GM21423 (cell line): ENCODE data around the gene GNAQ.

Experiments
- ATAC-seq: cut with Tn5 transposase; IDR thresholded peaks from one replicate; pipeline ENCODE4 v1.9.1; 2021; ENCODE audit warnings: mild to moderate bottlenecking, moderate library complexity; ENCODE audit not compliant: unreplicated experiment

The GNAQ gene

DNA sequence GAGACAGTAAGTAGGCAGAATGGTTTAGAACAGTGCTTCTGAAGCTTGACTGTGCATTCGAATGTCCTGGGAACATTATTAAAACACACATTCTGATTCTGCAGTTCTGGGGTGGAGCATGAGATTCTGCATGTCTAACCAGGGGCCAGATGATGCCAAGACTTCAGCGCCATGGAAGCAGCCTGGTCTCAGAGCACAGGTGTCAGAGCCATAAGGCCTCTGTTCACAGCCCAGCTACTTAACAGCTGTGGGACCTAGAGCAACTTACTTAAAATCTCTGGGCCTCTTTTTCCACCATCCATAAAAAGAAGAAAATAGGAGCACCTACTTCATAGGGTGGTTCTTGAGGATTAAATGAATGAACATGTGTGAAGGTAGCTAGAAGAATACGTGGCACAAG, 84.0 kb downstream of the GNAQ start:
- ATAC-seq: no peak

DNA sequence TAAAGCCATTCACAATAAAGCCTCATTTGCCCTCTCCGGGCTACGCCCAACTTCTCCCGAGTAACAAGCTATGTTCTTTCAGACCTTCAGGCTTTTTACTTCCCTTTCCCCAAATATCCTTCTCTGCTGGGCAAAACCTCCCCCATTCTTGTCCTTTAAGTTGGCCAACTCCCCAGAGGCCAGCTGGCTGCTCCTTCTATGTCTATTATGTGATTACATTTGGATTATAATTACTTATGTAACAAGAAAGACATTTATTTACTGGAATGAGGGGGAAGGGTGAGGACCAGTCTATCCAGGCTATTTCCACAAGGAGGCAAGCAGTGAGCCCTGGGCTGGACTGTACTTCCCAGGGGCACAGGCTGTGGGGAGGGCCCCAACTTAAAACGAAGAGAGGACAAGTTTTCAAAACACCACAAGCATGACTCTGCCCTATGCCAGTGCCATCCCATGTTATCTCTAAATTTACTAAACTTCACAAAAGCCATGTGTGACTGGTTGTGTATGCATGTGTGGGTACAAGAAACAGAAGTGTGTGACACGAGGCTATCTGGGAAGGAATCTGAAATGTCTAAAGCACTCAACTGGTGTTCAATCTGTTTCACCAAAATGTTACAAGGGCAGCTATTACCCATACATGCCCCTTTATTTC, 84.5 kb downstream of the GNAQ start:
- ATAC-seq: no peak

DNA sequence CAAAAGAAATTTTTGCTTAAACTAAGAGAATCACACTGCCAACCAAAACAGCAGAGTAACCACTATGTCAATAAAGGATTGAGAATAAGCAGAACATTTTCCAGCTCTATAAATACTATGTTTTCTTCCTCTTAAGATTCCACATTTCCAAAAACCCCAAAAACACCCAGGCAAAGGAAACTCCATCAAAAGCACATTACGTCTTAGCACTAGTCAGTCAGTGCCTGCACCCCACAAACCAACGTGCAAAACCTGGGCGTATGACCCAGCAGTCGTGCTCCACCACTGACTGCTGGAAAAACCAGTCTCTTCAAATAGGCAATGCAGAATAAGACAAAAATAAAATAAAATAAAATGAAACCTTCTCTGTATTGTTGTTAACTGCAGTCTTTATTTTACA, 85.3 kb downstream of the GNAQ start:
- no peak for ATAC-seq

DNA sequence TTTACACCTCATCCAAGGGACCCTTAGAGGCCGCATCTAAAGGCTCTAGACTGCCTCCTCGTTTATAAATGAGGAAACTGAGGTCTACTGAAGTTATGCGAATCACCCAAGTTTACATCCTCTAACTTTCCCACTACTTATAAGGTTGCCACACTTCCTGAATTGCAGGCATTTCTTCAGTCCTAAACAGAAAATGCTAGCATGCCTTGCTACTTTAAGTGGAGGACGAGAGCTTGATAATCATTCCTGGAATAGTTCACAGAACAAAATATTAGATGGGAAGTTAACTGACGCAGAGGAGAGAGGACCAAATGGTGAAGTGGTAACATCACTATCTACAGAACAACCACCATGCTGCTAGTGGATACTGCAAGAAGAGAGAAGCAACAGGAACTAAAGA, 85.8 kb downstream of the GNAQ start:
- ATAC-seq: no peak

DNA sequence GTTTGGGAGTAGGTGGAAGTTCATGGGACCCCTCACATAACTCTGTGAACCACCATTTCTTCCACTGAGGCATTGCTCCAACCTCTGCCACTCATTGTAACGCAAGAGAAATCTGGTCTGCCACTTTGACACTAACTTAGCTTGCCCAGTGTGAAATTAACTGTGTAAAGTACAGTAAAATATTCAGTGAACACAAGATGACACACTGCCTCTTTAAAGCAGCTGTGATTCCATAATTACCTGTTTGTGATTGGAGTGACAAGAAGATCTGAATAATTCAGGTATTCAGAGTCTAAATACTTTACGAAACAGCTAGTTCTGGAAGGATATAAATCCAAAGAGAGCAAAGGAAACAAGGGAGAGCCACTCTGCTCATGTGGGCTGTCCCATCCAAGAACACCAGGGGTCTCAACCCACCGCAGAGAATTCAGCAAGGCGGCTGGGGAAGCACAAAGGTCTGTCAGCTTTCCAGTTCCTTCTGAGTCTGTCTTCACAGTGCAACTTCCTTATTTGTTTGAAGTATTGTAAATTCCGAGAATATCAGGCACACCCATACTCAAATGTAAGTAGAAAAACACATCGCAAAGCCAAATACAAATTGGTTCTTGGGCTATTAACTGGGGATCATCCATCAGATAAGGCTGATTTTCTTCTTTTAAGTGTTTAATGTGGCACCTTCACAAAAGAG, 86.9 kb downstream of the GNAQ start:
- ATAC-seq: no peak

DNA sequence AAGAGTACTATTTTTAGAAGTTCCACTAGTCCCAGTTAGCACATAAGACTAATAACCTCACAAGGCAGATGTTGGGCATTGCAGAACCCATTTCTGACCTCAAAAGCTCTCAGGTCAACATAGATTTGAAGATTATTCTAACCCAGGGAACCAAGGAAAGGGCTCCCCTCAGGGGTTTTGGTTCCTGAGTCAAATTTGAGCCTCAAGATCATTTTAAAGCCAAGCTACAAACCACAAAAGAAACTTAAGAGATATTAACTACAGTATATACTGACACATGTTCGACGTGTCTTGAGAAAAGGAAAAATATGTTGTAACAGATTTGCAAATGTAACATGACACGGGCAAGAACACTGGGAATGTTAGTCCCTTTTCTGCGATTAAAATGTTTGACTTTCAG, 88.6 kb downstream of the GNAQ start:
- no peak for ATAC-seq

DNA sequence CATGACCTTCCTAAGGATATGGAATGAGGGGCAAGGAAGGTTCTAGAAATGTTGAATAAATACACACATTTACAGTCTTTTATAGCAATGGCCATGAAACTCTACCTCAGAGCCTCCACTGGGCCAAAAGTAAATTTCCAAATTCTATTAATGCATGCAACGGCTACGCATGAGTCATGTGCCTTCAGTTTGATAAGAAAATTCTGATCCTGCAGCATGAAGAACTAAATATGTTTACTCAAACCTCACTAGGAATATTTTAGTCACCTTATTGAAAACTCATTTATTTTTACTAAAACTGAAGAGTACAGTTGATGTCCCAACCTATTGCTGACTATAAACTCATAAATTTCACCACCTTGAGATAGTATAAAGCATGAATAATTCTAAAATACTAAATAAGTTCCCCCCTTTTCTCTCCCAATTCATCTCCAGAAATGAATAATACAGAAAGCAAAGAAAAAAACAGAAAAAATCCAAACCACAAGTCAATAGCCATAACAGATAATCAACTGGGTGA, 92.4 kb downstream of the GNAQ start:
- no peak for ATAC-seq

DNA sequence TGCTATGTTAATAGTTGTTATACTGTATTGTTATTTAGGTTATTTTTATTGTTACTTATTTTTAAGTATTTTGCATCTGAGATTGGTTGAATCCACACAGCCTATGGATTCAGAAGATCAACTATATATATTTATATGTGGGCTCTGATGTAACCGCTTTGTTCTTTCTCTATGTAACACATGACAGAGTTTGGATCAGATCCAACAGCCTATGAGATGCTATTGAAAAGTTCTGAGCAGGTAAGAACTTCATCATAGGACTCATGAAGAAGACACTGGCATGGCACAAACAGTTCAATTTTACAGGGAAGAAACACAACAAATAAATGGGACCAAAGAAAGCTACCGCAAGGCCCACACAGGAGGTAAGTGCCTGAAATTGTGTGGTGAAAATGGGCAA, 93.4 kb downstream of the GNAQ start:
- no peak for ATAC-seq

DNA sequence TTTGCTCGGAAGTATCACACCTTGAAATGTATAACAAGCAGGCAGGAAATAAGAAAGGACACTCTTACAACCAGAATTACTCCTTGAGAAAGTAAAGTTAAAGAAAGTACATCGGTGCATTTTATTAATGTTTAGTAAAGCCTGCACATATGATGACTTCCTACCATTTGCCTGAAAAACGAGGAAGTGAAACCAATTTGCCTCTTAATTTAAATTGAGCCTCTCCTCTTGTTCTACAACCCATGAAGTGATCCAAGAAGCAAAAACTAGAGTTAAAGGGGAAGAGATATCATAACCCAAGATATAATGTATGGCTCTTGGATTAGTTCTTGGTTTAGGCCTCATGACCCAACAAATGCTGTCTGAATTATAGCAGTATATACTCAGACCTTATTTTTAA, 95.6 kb downstream of the GNAQ start:
- ATAC-seq: no peak

DNA sequence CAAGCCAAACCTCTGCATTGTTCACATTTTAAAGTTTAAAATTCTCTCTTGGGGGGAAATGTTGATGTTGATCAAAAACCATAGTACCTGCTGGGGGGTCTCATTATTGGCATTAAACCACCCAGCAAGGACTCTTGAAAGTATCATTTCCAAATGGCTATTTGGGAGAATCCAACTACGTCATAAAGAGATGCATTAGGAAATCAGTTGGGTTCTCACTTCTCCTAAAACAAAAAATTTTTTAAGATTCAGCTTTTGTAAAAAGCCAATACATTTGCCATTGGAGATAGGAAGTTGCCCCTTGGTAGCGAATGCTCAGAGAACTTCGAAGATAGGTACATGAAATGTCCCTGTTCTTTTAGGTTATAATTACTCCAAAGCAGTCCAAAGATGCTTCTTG, 96.4 kb downstream of the GNAQ start:
- no peak for ATAC-seq

DNA sequence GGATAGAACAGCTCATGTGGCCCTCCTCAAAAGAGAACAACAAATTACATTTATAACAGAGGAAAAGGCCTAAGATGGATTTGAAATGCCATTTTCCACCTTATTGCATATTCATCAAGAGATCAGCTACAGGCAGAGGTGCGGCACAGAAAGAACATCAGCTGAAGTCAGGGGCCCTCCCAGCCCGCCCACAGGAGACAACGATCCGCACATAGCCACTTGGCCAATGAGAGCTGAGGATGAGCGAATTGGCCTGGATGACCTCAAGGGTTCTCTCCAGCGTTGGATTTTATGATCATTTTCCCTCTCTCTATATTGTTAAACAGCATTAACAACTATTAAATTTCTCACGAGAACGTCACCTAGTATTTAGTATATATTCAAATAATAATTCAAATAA, 97.6 kb downstream of the GNAQ start:
- ATAC-seq: no peak

DNA sequence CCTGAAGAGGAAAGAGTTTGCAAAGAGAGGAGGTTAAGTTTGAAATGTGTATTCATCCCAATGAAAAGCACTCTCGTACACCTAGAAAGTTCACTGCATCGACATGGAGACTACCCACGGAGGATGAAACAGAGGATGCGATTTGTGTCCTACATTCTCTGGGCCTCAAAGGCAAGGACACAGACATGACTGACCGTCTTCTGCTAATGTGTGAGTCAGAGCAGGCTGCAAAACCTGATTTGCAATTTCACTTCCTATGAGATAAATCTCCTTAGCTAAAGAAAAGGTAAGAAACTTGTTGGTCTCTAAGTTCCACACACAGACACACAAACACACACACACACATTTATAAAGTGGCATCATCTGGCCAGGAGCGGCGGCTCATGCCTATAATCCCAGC, 98.6 kb downstream of the GNAQ start:
- no peak for ATAC-seq

DNA sequence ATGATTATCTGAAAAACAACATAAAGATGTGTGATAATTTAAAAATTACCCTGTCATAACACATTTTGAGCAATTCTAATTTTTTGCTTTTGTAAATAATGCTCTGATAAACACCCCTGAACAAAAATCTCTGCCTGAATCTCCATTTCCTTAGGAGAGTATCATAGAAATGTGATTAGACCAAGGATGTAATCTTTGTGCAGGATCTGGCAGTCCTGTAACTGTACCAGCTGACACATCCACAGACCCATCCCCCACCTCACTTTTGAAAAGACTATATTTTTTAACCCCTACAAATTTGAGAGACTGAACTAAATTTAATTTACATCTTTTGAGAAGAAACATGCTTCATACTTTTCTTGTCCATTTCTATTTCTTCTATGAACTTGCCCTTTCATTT, 101.7 kb downstream of the GNAQ start:
- no peak for ATAC-seq

DNA sequence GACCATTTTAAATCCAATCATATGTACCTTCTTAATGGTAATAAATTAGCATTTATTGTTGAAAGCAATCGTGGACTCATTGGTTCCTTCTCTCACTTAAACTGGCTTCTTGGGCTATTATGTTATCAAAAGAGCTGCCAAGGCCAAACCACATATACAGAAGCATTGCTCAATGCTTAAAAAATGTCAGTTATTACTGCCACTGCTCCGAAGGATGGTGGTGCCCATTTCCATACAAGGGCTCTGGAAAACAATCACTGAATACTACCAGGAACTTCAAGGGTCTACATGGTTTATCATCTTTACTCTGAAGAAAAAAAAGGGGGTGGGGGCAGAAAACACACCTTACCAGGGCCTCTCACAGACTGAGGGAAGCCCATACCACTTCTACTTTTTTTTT, 104.3 kb downstream of the GNAQ start:
- ATAC-seq: no peak

DNA sequence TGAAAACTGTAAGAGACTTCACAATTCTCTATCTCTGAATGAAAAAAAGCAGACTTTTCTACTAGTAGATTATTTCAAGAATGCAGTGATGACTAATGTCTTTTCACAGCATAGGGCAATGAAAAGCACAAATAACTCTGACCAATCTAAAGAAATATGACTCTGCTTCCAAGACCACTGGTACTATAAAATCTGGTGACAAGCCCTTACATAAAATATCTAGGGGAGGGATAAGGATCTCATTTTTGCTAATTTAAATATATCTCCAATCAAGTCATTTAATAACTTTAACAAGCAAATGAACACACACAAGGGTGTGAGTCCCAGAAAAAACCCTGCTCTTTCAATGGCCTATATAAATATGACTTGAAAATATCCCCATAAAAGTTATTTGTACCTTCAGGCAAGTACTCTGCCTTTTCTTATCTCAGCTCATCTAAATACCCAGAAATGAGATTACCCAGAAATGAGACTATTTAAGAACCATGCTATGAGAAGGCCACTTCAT, 105.2 kb downstream of the GNAQ start:
- no peak for ATAC-seq

DNA sequence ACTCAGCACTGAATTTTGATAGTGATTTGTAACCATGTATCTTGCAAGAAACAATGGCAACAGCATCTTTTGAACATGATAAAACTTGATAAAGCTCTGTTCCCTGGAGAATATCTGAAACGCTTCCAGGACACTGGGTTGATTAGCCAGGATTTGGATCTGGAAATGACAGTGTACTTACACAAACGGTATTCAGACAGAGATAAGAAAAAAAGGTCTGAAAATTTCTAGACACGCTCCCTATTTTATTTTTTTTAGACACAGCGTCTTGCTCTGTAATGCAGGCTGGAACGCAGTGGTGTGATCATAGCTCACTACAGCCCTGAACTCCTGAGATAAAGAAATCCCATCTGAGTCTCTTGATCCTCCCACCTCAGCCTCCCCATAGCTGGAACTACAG, 109.0 kb downstream of the GNAQ start:
- no peak for ATAC-seq

DNA sequence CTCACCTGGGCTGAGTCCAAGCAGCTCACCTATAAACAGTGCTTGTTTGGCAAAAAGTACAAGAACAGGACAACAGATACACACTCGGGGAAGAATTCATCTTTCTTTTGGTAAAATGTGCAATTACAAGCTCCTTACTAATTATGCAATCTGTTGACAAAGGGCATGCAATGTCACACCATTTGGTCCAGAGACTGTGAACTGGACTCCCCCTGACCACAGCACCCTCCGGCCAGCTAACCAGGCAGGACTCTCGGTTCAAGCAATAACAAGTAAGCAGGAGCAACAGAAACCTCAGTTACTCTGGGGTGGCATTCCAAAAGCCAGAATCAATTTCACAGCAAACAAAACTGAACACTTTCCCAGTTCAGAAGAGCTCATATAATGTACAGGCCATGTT, 113.8 kb downstream of the GNAQ start:
- ATAC-seq: no peak

DNA sequence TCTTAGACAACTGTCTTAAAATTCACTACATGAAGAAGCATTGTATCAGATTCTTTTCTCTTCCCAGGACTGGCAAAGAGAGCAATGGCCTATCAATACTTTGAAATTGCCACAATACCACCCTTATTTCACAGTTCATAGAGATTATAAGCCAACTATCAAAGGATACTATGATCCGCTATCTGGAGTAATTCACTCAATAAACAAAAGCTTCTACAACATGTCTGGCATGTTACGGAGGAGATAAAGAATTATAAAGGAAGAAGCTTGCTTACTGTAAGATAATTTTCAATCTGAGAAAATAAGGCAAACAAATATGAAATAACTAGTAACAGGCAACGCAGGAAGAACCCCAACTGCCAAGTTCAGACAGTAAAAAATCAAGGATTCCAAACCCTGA, 114.8 kb downstream of the GNAQ start:
- no peak for ATAC-seq

DNA sequence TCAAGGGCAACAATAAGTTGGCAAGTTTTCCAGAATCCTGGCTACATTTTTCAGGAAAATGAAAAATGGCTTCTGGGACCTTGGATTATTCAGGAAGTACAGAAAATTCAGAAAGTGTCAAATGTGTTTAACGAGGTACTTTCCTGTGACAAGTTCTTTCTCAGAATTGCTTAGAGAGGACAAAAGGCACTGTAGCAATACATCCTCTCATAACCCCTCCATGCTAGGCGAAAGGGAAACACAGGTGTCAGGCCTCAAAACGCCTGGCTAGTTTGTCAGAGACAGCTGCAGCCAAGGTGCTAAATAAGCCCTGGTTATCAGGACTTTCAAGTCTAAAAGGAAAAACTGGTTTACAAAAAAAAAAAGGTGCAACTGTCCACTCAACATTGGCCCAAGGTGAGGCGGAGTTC, 115.2 kb downstream of the GNAQ start:
- no peak for ATAC-seq

DNA sequence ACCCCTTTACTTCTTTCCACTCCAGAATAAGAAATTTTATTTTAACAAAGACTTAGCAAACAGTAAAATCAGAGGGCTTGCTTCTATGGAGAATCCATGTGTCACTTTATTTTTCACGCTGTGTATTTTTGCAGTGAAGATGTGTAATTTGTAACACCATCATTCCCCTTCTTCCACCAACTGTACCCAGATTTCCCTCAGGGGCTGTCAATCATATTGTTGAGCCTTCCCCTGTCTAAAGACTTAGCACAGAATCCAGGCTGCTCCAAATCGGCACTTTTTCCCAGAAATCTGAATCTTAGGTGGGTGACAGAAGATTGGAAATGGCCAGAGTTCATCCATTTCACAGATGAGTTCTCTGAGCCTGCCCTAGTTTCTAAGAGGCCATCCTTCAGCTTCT, 115.9 kb downstream of the GNAQ start:
- no peak for ATAC-seq

DNA sequence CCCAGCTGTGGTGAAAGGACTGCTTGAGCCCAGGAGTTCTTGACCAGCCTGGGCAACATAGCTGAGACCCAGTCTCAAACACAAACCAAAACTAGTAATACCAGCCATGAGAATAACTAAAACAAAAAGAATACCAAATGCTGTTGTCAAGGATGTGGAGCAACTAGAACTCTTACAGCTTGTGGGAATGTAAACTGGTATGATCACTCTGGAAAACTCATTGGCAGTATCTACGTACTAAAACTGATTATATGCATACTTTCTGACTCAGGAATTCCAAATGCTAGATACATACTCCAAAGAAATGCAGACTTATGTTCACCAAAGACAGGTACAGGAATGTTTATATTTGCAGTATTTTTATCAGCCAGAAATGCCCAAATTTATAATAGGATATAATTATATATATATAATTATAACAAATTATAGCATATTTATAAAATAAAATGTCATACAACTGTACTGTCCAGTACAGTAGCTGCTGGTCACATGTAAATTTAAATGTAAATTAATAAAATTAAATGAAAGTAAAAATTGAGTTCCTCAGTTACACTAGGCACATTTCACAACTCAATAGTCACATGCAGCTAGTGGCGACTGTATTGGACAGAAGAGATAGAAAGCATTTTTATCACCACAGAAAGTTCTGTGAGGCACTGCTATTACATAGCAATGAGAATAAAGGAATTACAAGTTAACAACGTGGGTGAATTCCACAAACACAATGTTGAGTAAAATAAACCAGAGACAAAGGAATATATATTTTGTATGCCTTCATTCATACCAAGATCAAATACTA, 118.5 kb downstream of the GNAQ start:
- no peak for ATAC-seq

DNA sequence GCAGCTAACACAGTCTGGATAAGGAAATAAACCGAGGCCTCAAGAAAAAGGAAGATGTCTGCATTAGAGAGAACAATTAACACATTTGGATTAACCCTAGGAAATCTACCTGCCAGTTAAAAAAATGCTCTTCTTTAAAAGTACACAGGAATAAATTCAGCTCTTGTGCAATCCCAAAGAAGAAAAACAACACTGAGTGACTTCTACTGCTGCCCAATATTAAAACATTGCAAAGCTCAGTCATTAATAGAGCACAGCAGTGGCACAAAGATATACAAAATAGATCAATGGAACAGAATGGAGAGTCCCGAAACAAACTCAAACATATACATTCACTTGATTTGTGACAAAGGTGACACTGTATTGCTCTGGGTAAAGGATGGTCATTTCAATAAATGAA, 119.7 kb downstream of the GNAQ start:
- no peak for ATAC-seq
